Prostate gland (tissue), 2 donors: Measurements from ENCODE around the gene CD80.

Source experiments
- CTCF ChIP-seq, 4 experiments: fragments of 200-600 bp in 2 of 4; fragments of 450-650 bp in 2 of 4; sonication (generic) in 2 of 4; IDR thresholded peaks; 1 replicate in 3 of 4; 2 replicates in 1 of 4; pipeline ENCODE4 v1.5.1; 2016 to 2019; ENCODE audit warnings: antibody characterized with exemption in 4 of 4, mild to moderate bottlenecking in 2 of 4, moderate library complexity in 2 of 4
- POLR2AphosphoS5 ChIP-seq: sonication (generic); formaldehyde crosslinking; IDR thresholded peaks from one replicate; pipeline ENCODE4 v1.6.1; 2017; ENCODE audit warnings: antibody characterized with exemption

- TF ChIP-seq POLR2AphosphoS5 (no peak), CTCF (IDR thresholded peaks at IDR 0.05) (no peak)
Measured at GRCh38 chr3:119571688-119572087, 12.3 kb upstream of the CD80 start.
